NT2/D1 (cell line): ENCODE measurements around the gene OPN1MW2.
"Not testable (repeated sequence)": the region's sequence is repeated elsewhere in the genome, so short reads cannot be mapped to it uniquely, and the experiment has no call there.

Experiments
- SUZ12 ChIP-seq: IDR thresholded peaks from 2 replicates; pipeline ENCODE4 v1.6.1; 2011; ENCODE audit not compliant: insufficient read length, insufficient read depth; ENCODE audit errors: extremely low read depth
- YY1 ChIP-seq: IDR thresholded peaks from 2 replicates; pipeline ENCODE4 v1.6.1; 2011; ENCODE audit not compliant: insufficient read length, insufficient read depth
- ZNF274 ChIP-seq: IDR thresholded peaks from 2 replicates; pipeline ENCODE4 v1.6.1; 2011; ENCODE audit warnings: mild to moderate bottlenecking, low read depth, low read length

- TF ChIP-seq SUZ12, YY1, ZNF274: not testable (repeated sequence)
Observed at GRCh38 chrX:154211499-154211898, 8.1 kb upstream of the OPN1MW2 start.
